ENCODE measurements around the gene NDUFC2.

DNA sequence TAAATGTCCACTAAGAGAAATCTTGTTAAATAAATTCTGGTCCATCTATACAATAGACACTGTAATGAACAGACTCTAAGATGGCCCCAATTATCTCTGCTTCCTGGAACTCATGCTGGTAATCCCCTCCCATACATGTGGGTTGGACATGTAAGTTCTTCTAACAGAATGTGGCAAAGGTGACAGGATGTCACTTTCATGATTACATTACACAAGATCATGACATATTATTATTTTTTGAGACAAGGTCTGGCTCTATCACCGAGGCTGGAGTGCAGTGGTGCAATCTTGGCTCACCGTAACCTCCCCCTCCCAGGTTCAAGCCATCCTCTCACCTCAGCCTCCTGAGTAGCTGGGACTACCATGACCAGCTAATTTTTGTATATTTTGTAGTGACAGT is 14.6 kb upstream of the NDUFC2 start:
- TF ChIP-seq, protein P1, sequence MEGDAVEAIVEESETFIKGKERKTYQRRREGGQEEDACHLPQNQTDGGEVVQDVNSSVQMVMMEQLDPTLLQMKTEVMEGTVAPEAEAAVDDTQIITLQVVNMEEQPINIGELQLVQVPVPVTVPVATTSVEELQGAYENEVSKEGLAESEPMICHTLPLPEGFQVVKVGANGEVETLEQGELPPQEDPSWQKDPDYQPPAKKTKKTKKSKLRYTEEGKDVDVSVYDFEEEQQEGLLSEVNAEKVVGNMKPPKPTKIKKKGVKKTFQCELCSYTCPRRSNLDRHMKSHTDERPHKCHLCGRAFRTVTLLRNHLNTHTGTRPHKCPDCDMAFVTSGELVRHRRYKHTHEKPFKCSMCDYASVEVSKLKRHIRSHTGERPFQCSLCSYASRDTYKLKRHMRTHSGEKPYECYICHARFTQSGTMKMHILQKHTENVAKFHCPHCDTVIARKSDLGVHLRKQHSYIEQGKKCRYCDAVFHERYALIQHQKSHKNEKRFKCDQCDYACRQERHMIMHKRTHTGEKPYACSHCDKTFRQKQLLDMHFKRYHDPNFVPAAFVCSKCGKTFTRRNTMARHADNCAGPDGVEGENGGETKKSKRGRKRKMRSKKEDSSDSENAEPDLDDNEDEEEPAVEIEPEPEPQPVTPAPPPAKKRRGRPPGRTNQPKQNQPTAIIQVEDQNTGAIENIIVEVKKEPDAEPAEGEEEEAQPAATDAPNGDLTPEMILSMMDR (IDR thresholded peaks at IDR 0.05), result no peak
- TF ChIP-seq POLR2A (IDR thresholded peaks at IDR 0.05) (no peak), POLR2AphosphoS5 (IDR thresholded peaks at IDR 0.05) (no peak)

Data from gastroesophageal sphincter (tissue), 3 donors.